Liver (tissue), 9 donors: ENCODE results near the gene FEM1B. TPM values are rescaled to one million over a fixed set of nuclear protein-coding genes. Genes with fewer than 3 reads are reported as not detected.

ENCODE experiments used
- DNase-seq: peaks from one replicate; pipeline ENCODE4 v3.0.0-alpha.2; 2017; ENCODE audit warnings: low spot score
- H3K27ac ChIP-seq, 2 donors: one replicate each; pipeline ENCODE4 v1.7.0; 2013; ENCODE audit warnings: inconsistent platforms in 2 of 2, low read length in 2 of 2, control low read depth in 1 of 2, low read depth in 1 of 2, mild to moderate bottlenecking in 1 of 2
- H3K27me3 ChIP-seq, 4 donors: one replicate each; pipeline versions ENCODE4 v1.6.1 to v1.7.0; 2013; ENCODE audit warnings: low read length in 3 of 4, inconsistent platforms in 1 of 4, mild to moderate bottlenecking in 1 of 4, moderate library complexity in 1 of 4; ENCODE audit not compliant: control insufficient read depth in 4 of 4, insufficient read depth in 4 of 4
- H3K36me3 ChIP-seq, 4 donors: one replicate each; pipeline versions ENCODE4 v1.6.1 to v1.7.0; 2013; ENCODE audit warnings: low read length in 3 of 4, mild to moderate bottlenecking in 3 of 4, low read depth in 1 of 4, moderate library complexity in 1 of 4; ENCODE audit not compliant: control insufficient read depth in 4 of 4, insufficient read depth in 3 of 4
- H3K4me1 ChIP-seq, 4 donors: one replicate each; pipeline versions ENCODE4 v1.6.1 to v1.7.0; 2013; ENCODE audit warnings: low read length in 3 of 4, mild to moderate bottlenecking in 3 of 4, moderate library complexity in 1 of 4; ENCODE audit not compliant: control insufficient read depth in 4 of 4, insufficient read depth in 4 of 4
- H3K4me3 ChIP-seq, 3 donors: one replicate each; pipeline versions ENCODE4 v1.6.1 to v1.7.0; 2013; ENCODE audit warnings: low read length in 3 of 3, control low read depth in 1 of 3, low read depth in 1 of 3, mild to moderate bottlenecking in 1 of 3
- H3K9ac ChIP-seq, 2 donors: one replicate each; pipeline ENCODE4 v1.7.0; 2013; ENCODE audit warnings: low read length in 2 of 2, mild to moderate bottlenecking in 2 of 2, moderate library complexity in 2 of 2, control low read depth in 1 of 2, low read depth in 1 of 2
- H3K9me3 ChIP-seq, 4 donors: one replicate each; pipeline versions ENCODE4 v1.6.1 to v1.7.0; 2013; ENCODE audit warnings: low read length in 3 of 4; ENCODE audit not compliant: control insufficient read depth in 4 of 4
- EGR1 ChIP-seq, 2 donors: IDR thresholded peaks; 2 replicates each; pipeline ENCODE4 v1.6.1; 2016 to 2018; ENCODE audit warnings: antibody characterized with exemption in 2 of 2, low read depth in 2 of 2
- FOXA1 ChIP-seq: IDR thresholded peaks from 2 replicates; pipeline ENCODE4 v1.6.1; 2016; ENCODE audit warnings: antibody characterized with exemption
- FOXA2 ChIP-seq: IDR thresholded peaks from 2 replicates; pipeline ENCODE4 v1.6.1; 2016; ENCODE audit warnings: antibody characterized with exemption
- GABPA ChIP-seq, 2 donors: IDR thresholded peaks in 1 of 2; conservative IDR thresholded peaks in 1 of 2; 2 replicates each; pipeline ENCODE4 v1.6.1; 2016; ENCODE audit warnings: antibody characterized with exemption in 2 of 2, mild to moderate bottlenecking in 1 of 2, moderate library complexity in 1 of 2
- HNF4A ChIP-seq, 2 donors: conservative IDR thresholded peaks; 2 replicates each; pipeline ENCODE4 v1.6.1; 2016; ENCODE audit warnings: antibody characterized with exemption in 2 of 2, mild to moderate bottlenecking in 2 of 2
- HNF4G ChIP-seq: IDR thresholded peaks from 2 replicates; pipeline ENCODE4 v1.6.1; 2016; ENCODE audit warnings: antibody characterized with exemption
- JUND ChIP-seq, 2 donors: IDR thresholded peaks; 2 replicates each; pipeline ENCODE4 v1.6.1; 2016; ENCODE audit warnings: antibody characterized with exemption in 2 of 2
- NR2F2 ChIP-seq: IDR thresholded peaks from 2 replicates; pipeline ENCODE4 v1.6.1; 2016; ENCODE audit warnings: antibody characterized with exemption
- RAD21 ChIP-seq, 2 donors: IDR thresholded peaks; 2 replicates each; pipeline ENCODE4 v1.6.1; 2016; ENCODE audit warnings: antibody characterized with exemption in 2 of 2, mild to moderate bottlenecking in 2 of 2
- RXRA ChIP-seq, 2 donors: IDR thresholded peaks; 2 replicates each; pipeline ENCODE4 v1.6.1; 2017 to 2018; ENCODE audit warnings: antibody characterized with exemption in 2 of 2, mild to moderate bottlenecking in 1 of 2
- SP1 ChIP-seq: IDR thresholded peaks from 2 replicates; pipeline ENCODE4 v1.6.1; 2018; ENCODE audit warnings: antibody characterized with exemption, mild to moderate bottlenecking
- TAF1 ChIP-seq: conservative IDR thresholded peaks from 2 replicates; pipeline ENCODE4 v1.6.1; 2016; ENCODE audit warnings: antibody characterized with exemption, mild to moderate bottlenecking
- YY1 ChIP-seq: IDR thresholded peaks from 2 replicates; pipeline ENCODE4 v1.6.1; 2016; ENCODE audit warnings: antibody characterized with exemption, mild to moderate bottlenecking
- WGBS: extraction: QIAGEN DNeasy Blood & Tissue Kit; methylation state at CpG from one replicate; pipeline ENCODE4 v1.1.7; 2013; 5-methylcytosine and 5-hydroxymethylcytosine counted together
- polyA plus RNA-seq, 2 donors: library from polyadenylated mRNA; stranded (reverse) in 1 of 2; unstranded in 1 of 2; fragments of 200-250 nt in 1 of 2; fragments of >200 nt in 1 of 2; fragmentation: Nextera tagmentation in 1 of 2; extraction: Ambion mirVana in 1 of 2; gene quantifications; one replicate each; pipeline versions ENCODE4 v1.2.1 to v1.2.3, GENCODE V29; 2013 to 2015
- total RNA-seq, 2 donors: library from RNA; depleted of rRNA; stranded (reverse); fragments of >200 nt; gene quantifications; one replicate each; pipeline ENCODE4 v1.2.3, GENCODE V29; 2014
- TF ChIP-seq, protein P1 (sequence below): IDR thresholded peaks from 2 replicates; pipeline ENCODE4 v1.6.1; 2016; ENCODE audit warnings: antibody characterized with exemption, mild to moderate bottlenecking
- TF ChIP-seq, protein P2 (sequence below): IDR thresholded peaks from 2 replicates; pipeline ENCODE4 v1.6.1; 2016; ENCODE audit warnings: antibody characterized with exemption
- TF ChIP-seq, protein P3 (sequence below): IDR thresholded peaks from 2 replicates; pipeline ENCODE4 v1.6.1; 2016; ENCODE audit warnings: antibody characterized with exemption
- TF ChIP-seq, protein P4 (sequence below): IDR thresholded peaks from 2 replicates; pipeline ENCODE4 v1.6.1; 2016; ENCODE audit warnings: antibody characterized with exemption
- TF ChIP-seq, protein P5 (sequence below): fragments of 150-350 bp; IDR thresholded peaks from 2 replicates; pipeline ENCODE4 v1.5.1; 2017; ENCODE audit warnings: improper control_type of control experiment, low read depth, low read length; ENCODE audit not compliant: missing input control
- donor health status: healthy.
- donor health status: healthy.
- donor health status: healthy.
- donor health status: healthy.
- donor health status: healthy.

Gene FEM1B
- total and polyA plus RNA-seq, 4 donors = 6.2 to 39.5 (median 17.8) TPM

DNA sequence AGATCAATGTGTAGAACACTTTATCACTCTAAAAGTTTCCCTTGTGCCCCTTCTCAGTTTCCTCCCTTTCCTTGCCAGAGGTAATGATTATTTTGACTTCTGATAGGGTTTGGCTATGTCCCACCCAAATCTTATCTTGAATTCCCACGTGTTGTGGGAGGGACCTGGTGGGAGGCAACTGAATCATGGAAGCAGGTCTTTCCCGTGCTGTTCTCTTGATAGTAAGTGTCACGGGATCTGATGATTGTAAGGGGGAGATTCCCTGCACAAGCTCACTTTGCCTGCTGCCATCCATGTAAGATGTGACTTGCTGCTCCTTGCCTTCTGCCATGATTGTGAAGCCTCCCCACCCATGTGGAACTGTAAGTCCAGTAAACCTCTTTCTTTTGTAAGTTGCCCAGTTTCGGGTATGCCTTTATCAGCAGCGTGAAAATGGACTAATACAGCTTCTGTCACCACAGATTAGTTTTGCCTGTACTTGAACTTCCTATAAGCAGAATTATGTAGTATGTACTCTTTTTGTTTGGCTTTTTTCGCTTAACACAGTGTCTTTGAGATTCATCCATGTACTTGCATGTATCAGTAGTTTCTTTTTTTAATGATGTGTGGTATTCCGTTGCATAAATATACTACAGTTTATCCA lies 7.2 kb downstream of the FEM1B start:
- TF ChIP-seq, protein P1, sequence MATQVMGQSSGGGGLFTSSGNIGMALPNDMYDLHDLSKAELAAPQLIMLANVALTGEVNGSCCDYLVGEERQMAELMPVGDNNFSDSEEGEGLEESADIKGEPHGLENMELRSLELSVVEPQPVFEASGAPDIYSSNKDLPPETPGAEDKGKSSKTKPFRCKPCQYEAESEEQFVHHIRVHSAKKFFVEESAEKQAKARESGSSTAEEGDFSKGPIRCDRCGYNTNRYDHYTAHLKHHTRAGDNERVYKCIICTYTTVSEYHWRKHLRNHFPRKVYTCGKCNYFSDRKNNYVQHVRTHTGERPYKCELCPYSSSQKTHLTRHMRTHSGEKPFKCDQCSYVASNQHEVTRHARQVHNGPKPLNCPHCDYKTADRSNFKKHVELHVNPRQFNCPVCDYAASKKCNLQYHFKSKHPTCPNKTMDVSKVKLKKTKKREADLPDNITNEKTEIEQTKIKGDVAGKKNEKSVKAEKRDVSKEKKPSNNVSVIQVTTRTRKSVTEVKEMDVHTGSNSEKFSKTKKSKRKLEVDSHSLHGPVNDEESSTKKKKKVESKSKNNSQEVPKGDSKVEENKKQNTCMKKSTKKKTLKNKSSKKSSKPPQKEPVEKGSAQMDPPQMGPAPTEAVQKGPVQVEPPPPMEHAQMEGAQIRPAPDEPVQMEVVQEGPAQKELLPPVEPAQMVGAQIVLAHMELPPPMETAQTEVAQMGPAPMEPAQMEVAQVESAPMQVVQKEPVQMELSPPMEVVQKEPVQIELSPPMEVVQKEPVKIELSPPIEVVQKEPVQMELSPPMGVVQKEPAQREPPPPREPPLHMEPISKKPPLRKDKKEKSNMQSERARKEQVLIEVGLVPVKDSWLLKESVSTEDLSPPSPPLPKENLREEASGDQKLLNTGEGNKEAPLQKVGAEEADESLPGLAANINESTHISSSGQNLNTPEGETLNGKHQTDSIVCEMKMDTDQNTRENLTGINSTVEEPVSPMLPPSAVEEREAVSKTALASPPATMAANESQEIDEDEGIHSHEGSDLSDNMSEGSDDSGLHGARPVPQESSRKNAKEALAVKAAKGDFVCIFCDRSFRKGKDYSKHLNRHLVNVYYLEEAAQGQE = no peak
- TF ChIP-seq RXRA (IDR thresholded peaks at IDR 0.05) = no peak
- no peak for TF ChIP-seq JUND (IDR thresholded peaks at IDR 0.05)
- no peak for TF ChIP-seq NR2F2
- TF ChIP-seq GABPA (IDR thresholded peaks at IDR 0.05 in 1 of 2, conservative IDR thresholded peaks at IDR 0.05 in 1 of 2) = no peak
- TF ChIP-seq EGR1 (IDR thresholded peaks at IDR 0.05; ENCODE audit: low read depth in 2 of 2) = no peak
- TF ChIP-seq, protein P2, sequence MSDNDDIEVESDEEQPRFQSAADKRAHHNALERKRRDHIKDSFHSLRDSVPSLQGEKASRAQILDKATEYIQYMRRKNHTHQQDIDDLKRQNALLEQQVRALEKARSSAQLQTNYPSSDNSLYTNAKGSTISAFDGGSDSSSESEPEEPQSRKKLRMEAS = no peak
- no peak for TF ChIP-seq RAD21 (IDR thresholded peaks at IDR 0.05)
- TF ChIP-seq YY1 = no peak
- TF ChIP-seq, protein P3, sequence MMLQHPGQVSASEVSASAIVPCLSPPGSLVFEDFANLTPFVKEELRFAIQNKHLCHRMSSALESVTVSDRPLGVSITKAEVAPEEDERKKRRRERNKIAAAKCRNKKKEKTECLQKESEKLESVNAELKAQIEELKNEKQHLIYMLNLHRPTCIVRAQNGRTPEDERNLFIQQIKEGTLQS = no peak
- TF ChIP-seq SP1 = no peak
- TF ChIP-seq HNF4G = no peak
- TF ChIP-seq, protein P4, sequence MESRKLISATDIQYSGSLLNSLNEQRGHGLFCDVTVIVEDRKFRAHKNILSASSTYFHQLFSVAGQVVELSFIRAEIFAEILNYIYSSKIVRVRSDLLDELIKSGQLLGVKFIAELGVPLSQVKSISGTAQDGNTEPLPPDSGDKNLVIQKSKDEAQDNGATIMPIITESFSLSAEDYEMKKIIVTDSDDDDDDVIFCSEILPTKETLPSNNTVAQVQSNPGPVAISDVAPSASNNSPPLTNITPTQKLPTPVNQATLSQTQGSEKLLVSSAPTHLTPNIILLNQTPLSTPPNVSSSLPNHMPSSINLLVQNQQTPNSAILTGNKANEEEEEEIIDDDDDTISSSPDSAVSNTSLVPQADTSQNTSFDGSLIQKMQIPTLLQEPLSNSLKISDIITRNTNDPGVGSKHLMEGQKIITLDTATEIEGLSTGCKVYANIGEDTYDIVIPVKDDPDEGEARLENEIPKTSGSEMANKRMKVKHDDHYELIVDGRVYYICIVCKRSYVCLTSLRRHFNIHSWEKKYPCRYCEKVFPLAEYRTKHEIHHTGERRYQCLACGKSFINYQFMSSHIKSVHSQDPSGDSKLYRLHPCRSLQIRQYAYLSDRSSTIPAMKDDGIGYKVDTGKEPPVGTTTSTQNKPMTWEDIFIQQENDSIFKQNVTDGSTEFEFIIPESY = no peak
- TF ChIP-seq, protein P5, sequence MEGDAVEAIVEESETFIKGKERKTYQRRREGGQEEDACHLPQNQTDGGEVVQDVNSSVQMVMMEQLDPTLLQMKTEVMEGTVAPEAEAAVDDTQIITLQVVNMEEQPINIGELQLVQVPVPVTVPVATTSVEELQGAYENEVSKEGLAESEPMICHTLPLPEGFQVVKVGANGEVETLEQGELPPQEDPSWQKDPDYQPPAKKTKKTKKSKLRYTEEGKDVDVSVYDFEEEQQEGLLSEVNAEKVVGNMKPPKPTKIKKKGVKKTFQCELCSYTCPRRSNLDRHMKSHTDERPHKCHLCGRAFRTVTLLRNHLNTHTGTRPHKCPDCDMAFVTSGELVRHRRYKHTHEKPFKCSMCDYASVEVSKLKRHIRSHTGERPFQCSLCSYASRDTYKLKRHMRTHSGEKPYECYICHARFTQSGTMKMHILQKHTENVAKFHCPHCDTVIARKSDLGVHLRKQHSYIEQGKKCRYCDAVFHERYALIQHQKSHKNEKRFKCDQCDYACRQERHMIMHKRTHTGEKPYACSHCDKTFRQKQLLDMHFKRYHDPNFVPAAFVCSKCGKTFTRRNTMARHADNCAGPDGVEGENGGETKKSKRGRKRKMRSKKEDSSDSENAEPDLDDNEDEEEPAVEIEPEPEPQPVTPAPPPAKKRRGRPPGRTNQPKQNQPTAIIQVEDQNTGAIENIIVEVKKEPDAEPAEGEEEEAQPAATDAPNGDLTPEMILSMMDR = no peak
- TF ChIP-seq FOXA1 = no peak
- no peak for TF ChIP-seq TAF1
- TF ChIP-seq HNF4A (conservative IDR thresholded peaks at IDR 0.05) = no peak
- no peak for TF ChIP-seq FOXA2
- no peak overlapping the region for H3K9ac ChIP-seq
- H3K27me3 ChIP-seq = no peaks in the 10 kb centered on the region
- peaks cover 9 to 38% (median 24%) of the 10 kb centered on the region in 4 donors for H3K4me1 ChIP-seq
- no peak for DNase-seq
- 85% methylated on average over 7 of the region's 7 CpGs for WGBS
- no peak overlapping the region for H3K4me3 ChIP-seq
- no peaks in the 10 kb centered on the region for H3K9me3 ChIP-seq
- H3K27ac ChIP-seq = peak overlapping the region; percentile 75 to 77
- H3K36me3 ChIP-seq = peaks cover 0 to 10% (median 4%) of the 10 kb centered on the region in 4 donors
